ENCODE measurements around the gene ST14. TPM values are rescaled to one million over a fixed set of nuclear protein-coding genes. Genes with fewer than 3 reads are reported as not detected.

ST14 gene
- total RNA-seq, 2 donors from 2014 or later, result not detected

- Mint-ChIP-seq H3K4me3 (no peak overlapping the region), H3K9me3 (no peaks in the 10 kb centered on the region), H3K36me3 (ENCODE audit: insufficient read depth in 2 of 2) (no peaks in the 10 kb centered on the region), H3K27me3 (ENCODE audit: low read depth) (no peaks in the 10 kb centered on the region), H3K27ac (no peak overlapping the region), H3K4me1 (ENCODE audit: low read depth) (no peaks in the 10 kb centered on the region)
- no peak for DNase-seq
- ATAC-seq (replicated peaks in 1 of 2), result no peak
These were observed 44.5 kb downstream of the ST14 start for GRCh38 chr11:130203766-130204702.

GRCh38 chr11:130204703-130205095 is 45.1 kb downstream of the ST14 start:
- H3K9me3 Mint-ChIP-seq, result no peaks in the 10 kb centered on the region
- H3K27me3 Mint-ChIP-seq (ENCODE audit: low read depth), result no peaks in the 10 kb centered on the region
- H3K27ac Mint-ChIP-seq, result no peak overlapping the region
- no peaks in the 10 kb centered on the region for H3K36me3 Mint-ChIP-seq (ENCODE audit: insufficient read depth in 2 of 2)
- no peaks in the 10 kb centered on the region for H3K4me1 Mint-ChIP-seq (ENCODE audit: low read depth)
- H3K4me3 Mint-ChIP-seq, result no peak overlapping the region
- ATAC-seq (replicated peaks in 1 of 2) (no peak), DNase-seq (no peak)

DNA sequence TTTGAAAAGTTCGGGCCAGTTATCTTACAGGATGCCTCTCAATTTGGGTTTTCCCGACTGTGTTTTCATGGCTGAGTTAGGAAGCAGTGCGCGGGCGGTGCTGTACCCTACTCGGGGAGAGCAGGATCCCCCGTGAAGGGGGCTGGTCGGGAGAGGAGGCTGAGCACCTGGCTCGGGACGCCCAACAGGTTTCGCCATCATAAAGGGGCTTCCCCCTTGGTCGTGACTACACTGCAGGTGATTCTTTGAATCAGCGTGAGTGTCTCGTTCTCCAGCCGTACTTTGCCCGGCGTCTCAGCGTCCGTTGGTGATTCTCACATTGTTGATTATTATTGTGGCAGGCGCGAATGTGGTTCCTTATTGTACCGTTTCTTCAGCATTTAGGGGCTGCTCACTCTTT is 46.6 kb downstream of the ST14 start:
- DNase-seq (no peak), ATAC-seq (replicated peaks in 1 of 2) (no peak)
- H3K27me3 Mint-ChIP-seq (ENCODE audit: low read depth), result no peaks in the 10 kb centered on the region
- H3K4me1 Mint-ChIP-seq (ENCODE audit: low read depth), result no peaks in the 10 kb centered on the region
- no peaks in the 10 kb centered on the region for H3K36me3 Mint-ChIP-seq (ENCODE audit: insufficient read depth in 2 of 2)
- no peaks in the 10 kb centered on the region for H3K9me3 Mint-ChIP-seq
- no peak overlapping the region for H3K4me3 Mint-ChIP-seq
- H3K27ac Mint-ChIP-seq, result no peak overlapping the region

- no peak overlapping the region for H3K27ac Mint-ChIP-seq
- ATAC-seq (replicated peaks in 1 of 2) (no peak), DNase-seq (no peak)
- no peaks in the 10 kb centered on the region for H3K27me3 Mint-ChIP-seq (ENCODE audit: low read depth)
- no peaks in the 10 kb centered on the region for H3K9me3 Mint-ChIP-seq
- H3K4me1 Mint-ChIP-seq (ENCODE audit: low read depth), result no peaks in the 10 kb centered on the region
- no peaks in the 10 kb centered on the region for H3K36me3 Mint-ChIP-seq (ENCODE audit: insufficient read depth in 2 of 2)
- no peak overlapping the region for H3K4me3 Mint-ChIP-seq
These were observed 48.9 kb downstream of the ST14 start for GRCh38 chr11:130208241-130209127.

DNA sequence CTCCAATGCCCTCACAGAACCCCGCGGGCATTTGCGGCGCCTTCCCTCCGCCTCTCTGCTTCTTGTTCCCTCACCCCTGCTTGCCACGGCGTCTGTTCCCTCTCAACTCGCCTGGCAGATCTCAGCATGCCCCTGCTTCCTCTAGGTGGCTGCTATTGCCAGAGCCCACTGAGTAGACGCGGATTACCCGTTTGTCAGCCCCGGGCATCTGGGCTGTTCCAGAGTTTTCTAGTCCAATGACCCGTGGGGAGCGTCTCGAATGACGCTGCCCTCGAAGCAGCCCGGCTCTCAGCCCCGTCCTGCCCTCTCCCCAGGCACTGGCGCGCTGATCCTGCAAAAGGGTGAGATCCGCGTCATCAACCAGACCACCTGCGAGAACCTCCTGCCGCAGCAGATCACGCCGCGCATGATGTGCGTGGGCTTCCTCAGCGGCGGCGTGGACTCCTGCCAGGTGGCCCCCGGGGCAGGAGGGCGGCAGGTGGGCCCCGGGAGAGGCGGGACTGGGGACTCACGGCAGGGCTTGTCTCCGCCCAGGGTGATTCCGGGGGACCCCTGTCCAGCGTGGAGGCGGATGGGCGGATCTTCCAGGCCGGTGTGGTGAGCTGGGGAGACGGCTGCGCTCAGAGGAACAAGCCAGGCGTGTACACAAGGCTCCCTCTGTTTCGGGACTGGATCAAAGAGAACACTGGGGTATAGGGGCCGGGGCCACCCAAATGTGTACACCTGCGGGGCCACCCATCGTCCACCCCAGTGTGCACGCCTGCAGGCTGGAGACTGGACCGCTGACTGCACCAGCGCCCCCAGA is 49.7 kb downstream of the ST14 start:
- Mint-ChIP-seq H3K4me3 (no peak overlapping the region), H3K27ac (no peak overlapping the region), H3K4me1 (ENCODE audit: low read depth) (no peaks in the 10 kb centered on the region), H3K36me3 (ENCODE audit: insufficient read depth in 2 of 2) (no peaks in the 10 kb centered on the region), H3K9me3 (no peaks in the 10 kb centered on the region), H3K27me3 (ENCODE audit: low read depth) (no peaks in the 10 kb centered on the region)
- ATAC-seq (replicated peaks in 1 of 2) (no peak), DNase-seq (no peak)

DNA sequence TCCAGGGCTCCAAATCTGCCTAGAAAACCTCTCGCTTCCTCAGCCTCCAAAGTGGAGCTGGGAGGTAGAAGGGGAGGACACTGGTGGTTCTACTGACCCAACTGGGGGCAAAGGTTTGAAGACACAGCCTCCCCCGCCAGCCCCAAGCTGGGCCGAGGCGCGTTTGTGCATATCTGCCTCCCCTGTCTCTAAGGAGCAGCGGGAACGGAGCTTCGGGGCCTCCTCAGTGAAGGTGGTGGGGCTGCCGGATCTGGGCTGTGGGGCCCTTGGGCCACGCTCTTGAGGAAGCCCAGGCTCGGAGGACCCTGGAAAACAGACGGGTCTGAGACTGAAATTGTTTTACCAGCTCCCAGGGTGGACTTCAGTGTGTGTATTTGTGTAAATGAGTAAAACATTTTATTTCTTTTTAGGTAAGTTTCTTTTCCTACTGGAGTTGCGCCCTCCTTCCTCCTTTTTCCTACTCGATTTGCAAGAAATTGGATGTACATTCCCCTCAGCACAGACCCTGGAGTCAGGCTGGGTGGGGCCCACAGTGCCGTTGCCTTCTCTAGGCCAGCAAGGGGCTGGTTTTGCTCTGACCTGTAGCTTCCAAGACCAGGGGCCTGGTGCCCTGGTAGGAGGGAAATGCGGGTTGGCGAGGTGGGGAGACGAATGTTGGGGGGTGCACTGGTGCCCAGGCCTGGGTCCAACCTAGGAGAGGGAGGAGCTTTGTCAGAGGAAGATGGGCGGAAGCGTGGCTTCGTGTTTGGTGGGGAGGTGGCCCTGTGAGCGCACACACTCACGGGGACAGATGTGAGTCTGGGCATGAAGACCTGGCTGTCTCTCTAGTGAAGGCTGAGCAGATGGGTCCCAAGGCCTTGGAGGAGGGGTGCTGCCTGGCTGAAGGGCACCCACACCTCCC is 50.6 kb downstream of the ST14 start:
- no peak overlapping the region for H3K4me3 Mint-ChIP-seq
- no peaks in the 10 kb centered on the region for H3K9me3 Mint-ChIP-seq
- no peak for ATAC-seq (replicated peaks in 1 of 2)
- no peak for DNase-seq
- H3K27me3 Mint-ChIP-seq (ENCODE audit: low read depth), result no peaks in the 10 kb centered on the region
- H3K36me3 Mint-ChIP-seq (ENCODE audit: insufficient read depth in 2 of 2), result no peaks in the 10 kb centered on the region
- no peaks in the 10 kb centered on the region for H3K4me1 Mint-ChIP-seq (ENCODE audit: low read depth)
- no peak overlapping the region for H3K27ac Mint-ChIP-seq

DNA sequence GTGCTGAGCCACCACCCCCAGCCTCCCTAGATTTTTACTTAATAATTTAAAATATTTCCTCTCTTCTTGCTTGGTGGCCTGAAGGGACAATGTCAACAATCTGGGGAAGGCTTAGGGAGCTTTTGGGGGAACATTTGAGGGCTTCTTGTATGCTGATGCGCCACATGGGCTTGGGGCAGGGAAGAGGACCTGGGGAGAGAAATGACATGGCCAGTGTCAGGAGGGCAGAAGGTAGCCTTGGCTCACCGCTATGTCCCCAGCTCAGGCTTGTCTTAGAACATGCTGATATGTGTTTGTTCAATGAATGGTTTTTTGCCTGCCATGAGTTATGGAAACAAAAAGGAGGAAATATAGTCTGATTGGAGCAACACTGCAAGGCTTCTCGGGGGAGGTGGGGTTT is 51.6 kb downstream of the ST14 start:
- no peak for DNase-seq
- Mint-ChIP-seq H3K4me3 (no peak overlapping the region), H3K36me3 (ENCODE audit: insufficient read depth in 2 of 2) (no peaks in the 10 kb centered on the region), H3K9me3 (no peaks in the 10 kb centered on the region), H3K27ac (no peak overlapping the region), H3K27me3 (ENCODE audit: low read depth) (no peaks in the 10 kb centered on the region), H3K4me1 (ENCODE audit: low read depth) (no peaks in the 10 kb centered on the region)
- no peak for ATAC-seq (replicated peaks in 1 of 2)

GRCh38 chr11:130211781-130212401 is 52.3 kb downstream of the ST14 start:
- Mint-ChIP-seq H3K27ac (no peak overlapping the region), H3K36me3 (ENCODE audit: insufficient read depth in 2 of 2) (no peaks in the 10 kb centered on the region), H3K27me3 (ENCODE audit: low read depth) (no peaks in the 10 kb centered on the region), H3K4me1 (ENCODE audit: low read depth) (no peaks in the 10 kb centered on the region), H3K9me3 (no peaks in the 10 kb centered on the region), H3K4me3 (no peak overlapping the region)
- no peak for DNase-seq
- ATAC-seq (replicated peaks in 1 of 2), result no peak

GRCh38 chr11:130212431-130212961 is 52.9 kb downstream of the ST14 start:
- Mint-ChIP-seq H3K27ac (no peak overlapping the region), H3K36me3 (ENCODE audit: insufficient read depth in 2 of 2) (no peaks in the 10 kb centered on the region), H3K4me3 (no peak overlapping the region), H3K9me3 (no peaks in the 10 kb centered on the region), H3K4me1 (ENCODE audit: low read depth) (no peaks in the 10 kb centered on the region), H3K27me3 (ENCODE audit: low read depth) (no peaks in the 10 kb centered on the region)
- no peak for ATAC-seq (replicated peaks in 1 of 2)
- DNase-seq, result no peak

DNA sequence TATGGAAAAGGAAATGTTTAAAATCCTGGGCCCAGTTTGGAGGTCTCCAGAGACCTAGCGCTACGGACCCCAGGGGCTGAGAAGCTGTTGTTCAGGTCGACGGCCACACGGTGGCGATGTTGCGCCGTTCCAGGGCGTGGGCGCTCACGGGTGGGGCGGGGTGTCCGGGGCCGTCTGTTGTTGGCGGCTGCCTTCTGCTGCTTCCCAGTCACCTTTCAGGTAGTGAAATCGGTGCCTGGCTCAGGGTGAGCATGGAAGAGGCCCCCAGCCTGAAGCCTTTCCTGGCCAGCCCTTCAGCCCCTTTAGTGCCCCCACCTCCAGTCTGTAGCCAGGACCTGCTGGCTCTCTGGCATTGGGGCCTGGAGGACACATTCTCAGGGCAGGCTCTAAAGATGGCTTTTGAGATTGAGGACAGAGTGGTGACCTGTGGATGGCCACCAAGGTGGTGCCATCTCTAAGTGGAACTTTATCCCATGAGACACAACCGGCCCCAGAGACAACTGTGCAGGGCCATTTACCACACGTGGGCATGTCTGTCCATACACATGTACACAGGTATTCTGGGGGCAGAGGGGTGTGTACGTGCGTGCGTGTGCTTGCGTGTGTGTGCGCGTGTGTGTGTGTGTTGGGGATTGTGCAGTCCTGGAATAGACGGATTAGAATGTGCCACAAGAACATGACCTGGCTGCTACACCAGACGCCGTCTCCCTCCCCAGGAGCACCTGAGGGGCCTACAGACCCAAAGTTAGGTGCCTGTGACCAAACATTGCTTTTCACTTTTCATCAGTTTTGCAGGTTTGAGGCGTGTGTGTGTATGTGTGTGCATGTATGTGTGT is 53.8 kb downstream of the ST14 start:
- ATAC-seq (replicated peaks in 1 of 2) (peak; percentile 79 to 82), DNase-seq (peak; percentile 73 to 78)
- H3K27me3 Mint-ChIP-seq (ENCODE audit: low read depth), result no peaks in the 10 kb centered on the region
- H3K4me3 Mint-ChIP-seq, result no peak overlapping the region
- H3K9me3 Mint-ChIP-seq, result no peaks in the 10 kb centered on the region
- H3K36me3 Mint-ChIP-seq (ENCODE audit: insufficient read depth in 2 of 2), result no peaks in the 10 kb centered on the region
- no peaks in the 10 kb centered on the region for H3K4me1 Mint-ChIP-seq (ENCODE audit: low read depth)
- no peak overlapping the region for H3K27ac Mint-ChIP-seq

DNA sequence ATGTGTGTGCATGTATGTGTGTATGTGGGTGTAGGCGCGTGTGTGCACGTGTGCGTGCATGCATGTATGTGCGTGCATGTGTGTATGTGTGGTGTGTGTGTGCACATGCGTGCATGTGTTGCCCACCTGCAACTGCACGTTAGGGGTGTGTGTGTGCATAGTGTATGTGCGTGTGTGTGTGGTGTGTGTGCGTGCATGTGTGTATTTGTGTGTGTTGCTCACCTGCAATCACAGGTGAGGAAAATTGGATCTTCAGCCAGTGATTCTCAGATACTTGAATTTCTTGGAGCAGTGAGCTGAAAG is 54.3 kb downstream of the ST14 start:
- Mint-ChIP-seq H3K4me1 (ENCODE audit: low read depth) (no peaks in the 10 kb centered on the region), H3K27me3 (ENCODE audit: low read depth) (no peaks in the 10 kb centered on the region), H3K36me3 (ENCODE audit: insufficient read depth in 2 of 2) (no peaks in the 10 kb centered on the region), H3K4me3 (no peak overlapping the region), H3K9me3 (no peaks in the 10 kb centered on the region), H3K27ac (no peak overlapping the region)
- DNase-seq, result no peak
- no peak for ATAC-seq (replicated peaks in 1 of 2)
